ENCODE data around the gene NRF1.
A peak's percentile ranks its signal among the peaks of the same experiment; 100 is the strongest.
"Not testable (repeated sequence)": the region's sequence is repeated elsewhere in the genome, so short reads cannot be mapped to it uniquely, and the experiment has no call there.

NRF1 gene

GRCh38 chr7:129784783-129785684 lies 173.5 kb downstream of the NRF1 start:
- no peak for DNase-seq

- no peak for DNase-seq
These were observed 174.4 kb downstream of the NRF1 start for GRCh38 chr7:129785685-129786514.

DNA sequence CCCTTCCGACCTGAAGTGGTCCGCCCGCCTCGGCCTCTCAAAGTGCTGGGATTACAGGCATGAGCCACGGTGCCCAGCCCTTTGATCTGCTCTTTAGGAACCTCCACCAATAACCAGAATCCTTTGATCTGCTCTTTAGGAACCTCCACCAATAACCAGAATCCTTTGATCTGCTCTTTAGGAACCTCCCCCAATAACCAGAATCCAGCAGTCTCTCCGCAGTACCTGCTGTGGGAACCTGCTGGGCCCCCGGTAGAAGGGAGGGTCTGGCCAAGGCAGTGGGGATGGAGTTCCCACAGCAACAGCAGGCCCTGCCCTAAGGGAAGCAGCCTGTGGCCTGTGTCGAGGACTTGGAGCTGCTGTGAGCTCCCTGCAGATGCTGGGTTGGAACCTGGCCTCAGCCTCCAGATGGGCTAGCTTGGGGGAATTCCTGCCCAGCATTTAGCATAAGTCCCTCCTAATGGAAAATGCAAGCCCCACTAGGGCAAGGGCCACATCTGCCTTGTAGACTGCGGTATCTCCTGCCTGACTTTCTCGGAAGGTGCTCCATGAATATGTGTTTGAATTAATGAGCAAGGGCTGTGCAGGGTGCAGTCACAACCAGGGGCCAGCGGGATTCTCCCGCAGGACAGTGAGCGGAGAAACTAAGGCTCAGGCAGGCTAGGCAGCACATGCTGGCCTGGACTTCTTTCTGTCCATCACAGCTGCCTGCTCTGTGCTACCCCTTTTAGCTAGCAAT lies 175.5 kb downstream of the NRF1 start:
- DNase-seq: no peak

DNA sequence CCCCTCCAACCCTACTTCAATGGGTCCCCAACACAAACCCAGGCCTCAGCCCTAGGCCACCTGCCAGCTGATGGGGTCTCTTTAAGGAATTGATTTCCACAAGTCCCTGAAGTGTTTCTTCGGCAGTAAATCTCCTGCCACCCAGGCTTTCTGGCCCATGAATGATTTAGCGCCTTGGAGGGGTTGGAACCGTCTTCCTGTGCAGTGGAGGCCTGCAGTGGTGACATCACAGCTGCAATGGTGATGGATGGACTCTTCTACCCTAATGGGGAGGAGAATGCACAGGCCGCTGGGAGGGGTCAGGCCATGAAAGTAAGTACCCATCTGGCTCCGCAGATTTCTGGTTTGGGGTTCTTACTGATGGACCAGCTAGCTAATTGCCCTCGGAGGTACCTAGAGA lies 177.5 kb downstream of the NRF1 start:
- DNase-seq: no peak

DNA sequence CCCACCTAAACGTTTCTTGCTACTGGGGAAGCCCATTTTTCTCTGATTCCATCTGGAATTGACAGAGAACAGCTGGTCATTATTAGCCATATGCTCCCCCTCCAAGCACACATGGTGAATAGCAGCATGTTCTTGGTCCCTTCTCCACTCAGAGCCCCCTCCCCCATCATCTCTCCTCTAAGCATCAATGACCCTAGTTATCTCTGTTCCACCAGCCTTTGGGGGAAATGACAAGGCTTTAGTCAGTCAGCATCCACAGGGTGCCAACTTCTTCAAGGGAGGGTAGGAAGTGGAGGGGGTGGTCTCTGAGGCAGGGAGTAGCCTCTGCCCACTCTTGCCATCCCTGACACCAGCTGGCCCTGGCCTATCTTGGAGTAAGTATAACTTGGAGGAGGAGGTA lies 178.1 kb downstream of the NRF1 start:
- no peak for DNase-seq

DNA sequence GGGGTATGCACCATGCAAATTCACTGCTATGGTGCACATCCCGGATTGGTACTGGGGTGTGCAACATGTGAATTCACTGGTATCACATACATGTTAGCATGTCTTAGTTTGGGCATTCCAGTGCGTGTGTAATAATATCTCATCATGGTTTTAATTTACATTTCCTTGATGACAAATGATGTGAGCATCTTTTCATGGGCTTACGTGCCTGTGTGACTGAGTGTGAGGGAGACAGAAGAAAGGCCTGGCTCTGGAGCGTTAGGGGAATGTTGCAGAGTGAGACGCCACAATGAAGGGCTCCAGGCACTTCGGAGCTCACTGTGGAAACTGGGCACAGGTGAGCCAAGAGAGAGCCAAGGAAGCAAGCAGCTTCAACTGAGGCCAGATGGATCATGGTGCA lies 178.6 kb downstream of the NRF1 start:
- no peak for DNase-seq

- no peak for DNase-seq
These were observed 181.2 kb downstream of the NRF1 start for GRCh38 chr7:129792721-129793120.

DNA sequence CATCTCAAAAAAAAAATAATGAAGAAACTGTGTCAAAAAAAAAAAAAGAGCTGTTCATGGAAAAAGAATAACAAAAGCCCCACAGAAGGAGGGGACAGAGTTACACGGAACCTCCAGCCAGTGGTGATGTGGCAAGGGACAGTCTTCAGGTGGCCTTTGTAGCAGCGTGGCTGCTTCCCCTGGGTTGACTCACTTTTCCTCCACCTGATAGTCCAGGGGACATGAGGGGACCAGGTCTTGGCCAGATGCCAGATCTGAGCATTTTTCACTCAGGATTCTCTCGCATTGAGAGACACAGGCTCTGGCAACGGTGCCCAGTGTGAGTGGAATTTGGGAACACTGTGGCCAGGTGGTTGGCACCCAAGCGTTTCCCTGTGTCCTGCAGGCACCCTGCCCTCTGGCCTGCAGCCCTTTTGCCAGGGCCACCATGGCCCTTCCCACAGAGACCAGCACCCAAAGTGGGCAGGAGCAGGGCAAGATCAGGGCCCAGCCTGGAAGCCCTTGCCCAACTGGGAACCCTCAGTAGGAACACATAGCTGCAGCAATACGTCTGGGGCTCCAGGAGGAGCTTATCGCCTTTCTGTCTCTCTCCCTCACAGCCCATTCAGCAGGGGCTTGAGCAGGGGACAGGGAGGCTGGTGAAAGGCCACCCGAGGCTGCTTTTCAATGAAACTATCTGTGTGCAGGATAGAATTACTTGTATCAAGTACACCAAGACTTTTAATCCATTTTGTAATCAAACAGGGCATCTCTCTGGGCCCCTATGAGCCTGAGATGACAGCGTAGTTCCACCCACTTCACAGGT lies 182.2 kb downstream of the NRF1 start:
- DNase-seq: no peak

GRCh38 chr7:129794461-129794860 lies 182.9 kb downstream of the NRF1 start:
- DNase-seq: not testable (repeated sequence)

DNA sequence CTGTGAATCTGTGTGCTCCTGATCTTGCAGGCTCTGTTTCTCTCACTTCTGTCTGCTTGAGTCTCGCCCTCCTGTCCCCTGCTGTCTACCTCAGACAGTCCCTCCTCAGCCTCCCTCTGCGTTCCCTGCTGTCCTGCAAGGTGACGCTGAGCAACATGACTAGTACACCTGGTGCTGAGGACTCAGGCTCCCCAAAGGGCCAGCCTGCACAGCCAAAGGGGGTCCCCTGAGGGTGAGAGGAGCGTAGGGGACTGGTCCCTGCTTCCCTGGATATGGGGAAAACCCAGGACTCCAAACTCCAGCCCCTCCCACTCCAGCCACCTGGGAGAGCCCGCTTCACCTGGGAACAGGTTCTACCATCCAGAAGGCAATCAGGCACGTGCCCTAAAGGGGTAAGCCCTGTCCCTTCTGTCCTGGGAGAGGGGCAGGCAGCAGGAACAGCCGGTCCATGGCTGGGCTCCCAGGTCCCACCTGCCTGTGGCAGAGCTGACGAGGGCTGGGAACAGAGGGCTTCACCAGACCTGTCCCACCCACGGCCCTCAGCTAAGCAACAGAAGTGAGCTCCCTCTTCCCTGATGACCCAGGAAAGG lies 184.8 kb downstream of the NRF1 start:
- DNase-seq: no peak

GRCh38 chr7:129797214-129797789 lies 185.8 kb downstream of the NRF1 start:
- DNase-seq: peak in 1 of 2 experiments; percentile 15

DNA sequence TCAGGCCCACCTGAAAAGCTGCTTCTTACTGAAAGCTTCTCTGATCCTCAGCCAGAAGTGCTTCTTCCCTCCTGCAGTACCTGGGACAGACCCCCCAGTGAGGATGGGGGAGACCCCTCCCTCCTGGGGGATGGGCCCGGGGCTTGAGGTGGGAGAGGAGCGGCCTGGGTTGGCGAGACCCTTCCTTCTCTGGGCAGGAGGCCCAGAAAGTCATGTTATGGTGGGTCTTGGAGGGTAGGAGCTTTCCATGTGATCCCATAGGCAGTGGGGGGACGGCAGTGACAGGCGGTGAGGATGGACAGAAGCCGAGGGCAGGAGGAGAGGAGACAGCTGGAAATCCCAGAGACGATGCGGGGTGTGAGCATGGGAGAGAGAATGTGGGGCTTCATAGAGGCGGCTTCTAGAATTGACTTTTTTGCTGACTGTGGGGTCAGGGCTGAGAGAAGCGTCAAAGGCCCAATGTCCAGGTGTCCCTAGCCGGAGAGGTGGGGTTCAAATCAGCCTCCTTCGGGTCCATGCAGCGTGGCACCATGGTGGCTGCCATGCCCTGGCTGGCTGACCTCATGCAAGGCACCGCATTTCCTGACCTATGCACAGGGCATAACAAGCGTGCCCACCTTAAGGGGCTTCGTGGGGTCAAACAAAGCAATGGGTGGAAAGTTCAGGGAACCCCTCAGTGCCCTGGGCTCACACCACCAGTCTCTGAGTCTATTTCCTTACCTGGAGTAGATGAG lies 187.3 kb downstream of the NRF1 start:
- no peak for DNase-seq

- DNase-seq: no peak
These were observed 187.9 kb downstream of the NRF1 start for GRCh38 chr7:129799350-129799955.

DNA sequence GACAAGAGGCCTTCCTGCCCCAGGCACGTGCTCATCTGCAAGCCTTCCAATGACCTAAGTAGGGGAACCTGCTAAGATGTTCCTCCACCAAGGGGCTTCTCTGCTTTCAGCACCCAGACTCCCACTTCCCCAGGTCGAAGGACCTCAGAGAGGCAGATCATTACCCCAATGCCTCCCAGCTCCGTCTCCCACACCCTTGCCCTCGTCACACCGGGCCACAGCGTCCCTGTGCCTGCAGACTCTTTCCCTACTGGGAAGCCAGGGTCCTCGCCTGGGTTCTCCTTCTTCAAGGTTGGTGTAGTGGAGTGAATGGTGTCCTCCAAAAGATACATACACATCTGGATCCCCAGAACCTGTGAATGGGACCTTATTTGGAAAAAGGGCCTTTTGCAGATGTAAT lies 189.4 kb downstream of the NRF1 start:
- DNase-seq: no peak

- DNase-seq: peak in 1 of 2 experiments; percentile 37
These were observed 190.4 kb downstream of the NRF1 start for GRCh38 chr7:129801882-129802281.

DNA sequence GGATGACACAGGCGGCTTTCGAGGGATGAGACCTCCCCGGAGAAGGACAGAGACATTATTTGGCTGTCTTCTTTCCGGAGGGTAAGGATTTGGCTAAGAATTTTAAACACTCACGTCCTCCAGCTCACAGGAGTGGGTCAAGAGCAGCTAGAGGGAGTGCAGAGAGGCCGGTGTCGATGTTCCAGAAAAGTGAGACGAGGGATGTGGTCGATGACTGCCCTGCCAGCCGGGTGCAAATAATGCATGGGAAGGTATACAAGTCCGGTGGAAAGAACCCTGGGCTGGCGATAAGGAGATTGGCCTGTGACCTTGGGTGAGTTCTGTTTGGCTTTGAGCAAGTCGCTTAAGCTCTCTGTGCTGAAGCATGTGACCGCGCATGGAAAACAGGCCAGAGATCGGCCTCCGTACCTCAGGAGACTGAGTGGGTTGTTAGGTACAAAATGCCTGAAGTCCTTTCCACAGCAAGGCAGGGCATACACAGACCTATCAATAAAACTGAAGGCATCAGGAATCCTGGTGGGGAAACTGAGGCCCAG lies 192.1 kb downstream of the NRF1 start:
- DNase-seq: no peak

- DNase-seq: peak in 1 of 2 experiments; percentile 48
These were observed 192.8 kb downstream of the NRF1 start for GRCh38 chr7:129804111-129804889.

- no peak for DNase-seq
These were observed 193.6 kb downstream of the NRF1 start for GRCh38 chr7:129804890-129805719.
